ENCODE results near the gene SLC7A6. TPM values are rescaled to one million over a fixed set of nuclear protein-coding genes. Genes with fewer than 3 reads are reported as not detected.

Gene SLC7A6
- polyA plus RNA-seq, 1 experiment: 27.4 TPM

DNA sequence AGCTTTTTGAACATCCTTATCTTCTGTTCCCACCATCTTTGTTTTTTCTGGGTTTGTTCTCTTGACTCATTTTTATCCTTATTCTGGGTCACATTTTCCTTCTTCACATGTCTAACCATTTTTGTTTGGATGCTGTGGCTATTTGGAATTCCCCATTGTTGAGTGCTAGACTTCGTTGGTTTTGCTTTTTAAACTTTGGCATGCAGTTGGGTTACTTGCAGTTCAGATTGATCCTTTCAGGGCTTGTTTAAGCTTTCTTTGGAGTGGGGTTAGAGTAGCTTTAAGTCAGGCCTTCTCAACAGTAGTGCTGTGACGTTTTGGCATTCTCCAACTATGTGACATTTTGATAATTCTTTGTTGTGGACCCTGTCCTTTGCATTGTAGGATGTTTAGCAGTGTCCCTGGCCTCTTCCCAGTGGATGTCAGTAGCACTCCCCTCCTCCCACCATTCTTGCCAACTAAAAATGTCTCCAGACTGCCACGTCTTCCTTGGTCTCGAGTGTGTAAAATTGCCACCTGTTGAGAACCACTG lies 67.6 kb downstream of the SLC7A6 start:
- ChIA-PET POLR2A (interaction anchor here (0.7 to 1.8 kb wide), 2 partner anchors 21 to 32 kb away, joined by 3 to 12 read pairs; partner anchors contain the start of genes PRMT7 and SLC7A6OS), CTCF (interaction anchor here (0.6 to 1.6 kb wide), 3 partner anchors 70 to 589 kb away, joined by 3 to 8 read pairs (median 6); no protein-coding TSS in a partner anchor)
- DNase-seq (ENCODE audit: low read depth, low spot score): peak; percentile 59
- Histone ChIP-seq H3K9me3 (ENCODE audit: control insufficient read depth, insufficient read depth, low read length) (no peaks in the 10 kb centered on the region), H3K4me3 (ENCODE audit: low read depth, low read length) (no peak overlapping the region), H3K27ac (ENCODE audit: low read depth, low read length) (peak overlapping the region; percentile 84), H3K27me3 (ENCODE audit: control insufficient read depth, insufficient read depth, low read length) (no peaks in the 10 kb centered on the region)
- no peak for TF ChIP-seq CTCF (IDR thresholded peaks at IDR 0.05; ENCODE audit: low read depth, low read length)

DNA sequence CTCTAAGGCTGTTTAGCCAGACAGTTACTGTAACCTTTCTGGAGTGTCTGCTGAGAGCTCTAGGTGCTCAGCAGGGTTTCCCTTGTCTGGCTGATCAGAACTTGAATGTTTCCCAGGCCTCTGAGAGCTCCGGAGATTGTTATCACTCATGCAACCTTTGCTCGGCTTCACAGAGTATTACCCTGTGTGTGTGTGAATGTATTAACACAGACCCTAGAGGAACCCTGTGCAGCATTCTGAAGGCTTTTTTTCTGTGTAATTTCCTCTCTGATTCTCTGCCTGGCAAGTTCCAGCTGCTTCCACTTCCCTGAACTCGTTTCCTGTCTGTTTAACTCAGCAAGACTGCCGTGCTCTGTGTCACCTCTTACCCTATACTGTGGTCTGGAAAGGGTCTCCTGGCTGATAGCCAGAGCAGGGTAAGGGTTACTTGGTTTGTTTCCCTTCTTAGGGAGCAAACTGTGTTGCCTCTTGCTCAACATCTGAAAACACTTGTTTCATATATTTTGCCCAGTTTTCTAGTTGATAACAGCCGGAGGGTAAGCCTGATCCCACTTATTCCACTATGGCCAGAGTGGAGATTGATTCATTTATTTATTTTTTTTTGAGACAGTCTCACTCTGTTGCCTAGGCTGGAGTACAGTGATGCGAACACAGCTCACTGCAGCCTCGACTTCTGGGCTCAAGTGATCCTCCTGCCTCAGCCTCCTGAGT lies 68.2 kb downstream of the SLC7A6 start:
- Histone ChIP-seq H3K4me3 (ENCODE audit: low read depth, low read length) (no peak overlapping the region), H3K9me3 (ENCODE audit: control insufficient read depth, insufficient read depth, low read length) (no peaks in the 10 kb centered on the region), H3K27ac (ENCODE audit: low read depth, low read length) (peak overlapping the region; percentile 84), H3K27me3 (ENCODE audit: control insufficient read depth, insufficient read depth, low read length) (no peaks in the 10 kb centered on the region)
- ChIA-PET POLR2A (interaction anchor here (0.7 to 1.8 kb wide), 2 partner anchors 22 to 33 kb away, joined by 3 to 12 read pairs; partner anchors contain the start of genes PRMT7 and SLC7A6OS), CTCF (interaction anchor here (0.5 to 1.6 kb wide), 3 partner anchors 70 to 178 kb away, joined by 4 to 8 read pairs (median 6); no protein-coding TSS in a partner anchor)
- no peak for TF ChIP-seq CTCF (IDR thresholded peaks at IDR 0.05; ENCODE audit: low read depth, low read length)
- DNase-seq (ENCODE audit: low read depth, low spot score): peak; percentile 8

GRCh38 chr16:68335175-68335574 lies 70.8 kb downstream of the SLC7A6 start:
- no peaks in the 10 kb centered on the region for H3K27me3 ChIP-seq (ENCODE audit: control insufficient read depth, insufficient read depth, low read length)
- no peak for DNase-seq (ENCODE audit: low read depth, low spot score)
- POLR2A ChIA-PET: no interaction called here
- H3K4me3 ChIP-seq (ENCODE audit: low read depth, low read length): no peak overlapping the region
- no peak overlapping the region for H3K27ac ChIP-seq (ENCODE audit: low read depth, low read length)
- CTCF ChIA-PET: interaction anchor here (2.6 kb wide), 1 partner anchor 71 kb away, joined by 13 read pairs; the partner anchor contains the start of gene SLC7A6
- TF ChIP-seq CTCF (IDR thresholded peaks at IDR 0.05; ENCODE audit: low read depth, low read length): no peak
- no peaks in the 10 kb centered on the region for H3K9me3 ChIP-seq (ENCODE audit: control insufficient read depth, insufficient read depth, low read length)

GRCh38 chr16:68338326-68339119 lies 74.2 kb downstream of the SLC7A6 start:
- DNase-seq (ENCODE audit: low read depth, low spot score): no peak
- H3K9me3 ChIP-seq (ENCODE audit: control insufficient read depth, insufficient read depth, low read length): no peaks in the 10 kb centered on the region
- CTCF ChIA-PET: interaction anchor here (0.6 to 1.5 kb wide), 3 partner anchors 10 to 76 kb away, joined by 4 to 13 read pairs (median 6); no protein-coding TSS in a partner anchor
- POLR2A ChIA-PET: no interaction called here
- TF ChIP-seq CTCF (IDR thresholded peaks at IDR 0.05; ENCODE audit: low read depth, low read length): no peak
- no peak overlapping the region for H3K4me3 ChIP-seq (ENCODE audit: low read depth, low read length)
- H3K27me3 ChIP-seq (ENCODE audit: control insufficient read depth, insufficient read depth, low read length): no peaks in the 10 kb centered on the region
- no peak overlapping the region for H3K27ac ChIP-seq (ENCODE audit: low read depth, low read length)
